HuH-7.5 (cell line): ENCODE measurements around the gene PANX2.
"Not testable (repeated sequence)": the region's sequence is repeated elsewhere in the genome, so short reads cannot be mapped to it uniquely, and the experiment has no call there.

ENCODE experiments used
- DNase-seq: peaks from one replicate; pipeline ENCODE4 v3.0.0; 2011; ENCODE audit warnings: low spot score

Gene PANX2, protein sequence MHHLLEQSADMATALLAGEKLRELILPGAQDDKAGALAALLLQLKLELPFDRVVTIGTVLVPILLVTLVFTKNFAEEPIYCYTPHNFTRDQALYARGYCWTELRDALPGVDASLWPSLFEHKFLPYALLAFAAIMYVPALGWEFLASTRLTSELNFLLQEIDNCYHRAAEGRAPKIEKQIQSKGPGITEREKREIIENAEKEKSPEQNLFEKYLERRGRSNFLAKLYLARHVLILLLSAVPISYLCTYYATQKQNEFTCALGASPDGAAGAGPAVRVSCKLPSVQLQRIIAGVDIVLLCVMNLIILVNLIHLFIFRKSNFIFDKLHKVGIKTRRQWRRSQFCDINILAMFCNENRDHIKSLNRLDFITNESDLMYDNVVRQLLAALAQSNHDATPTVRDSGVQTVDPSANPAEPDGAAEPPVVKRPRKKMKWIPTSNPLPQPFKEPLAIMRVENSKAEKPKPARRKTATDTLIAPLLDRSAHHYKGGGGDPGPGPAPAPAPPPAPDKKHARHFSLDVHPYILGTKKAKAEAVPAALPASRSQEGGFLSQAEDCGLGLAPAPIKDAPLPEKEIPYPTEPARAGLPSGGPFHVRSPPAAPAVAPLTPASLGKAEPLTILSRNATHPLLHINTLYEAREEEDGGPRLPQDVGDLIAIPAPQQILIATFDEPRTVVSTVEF

DNA sequence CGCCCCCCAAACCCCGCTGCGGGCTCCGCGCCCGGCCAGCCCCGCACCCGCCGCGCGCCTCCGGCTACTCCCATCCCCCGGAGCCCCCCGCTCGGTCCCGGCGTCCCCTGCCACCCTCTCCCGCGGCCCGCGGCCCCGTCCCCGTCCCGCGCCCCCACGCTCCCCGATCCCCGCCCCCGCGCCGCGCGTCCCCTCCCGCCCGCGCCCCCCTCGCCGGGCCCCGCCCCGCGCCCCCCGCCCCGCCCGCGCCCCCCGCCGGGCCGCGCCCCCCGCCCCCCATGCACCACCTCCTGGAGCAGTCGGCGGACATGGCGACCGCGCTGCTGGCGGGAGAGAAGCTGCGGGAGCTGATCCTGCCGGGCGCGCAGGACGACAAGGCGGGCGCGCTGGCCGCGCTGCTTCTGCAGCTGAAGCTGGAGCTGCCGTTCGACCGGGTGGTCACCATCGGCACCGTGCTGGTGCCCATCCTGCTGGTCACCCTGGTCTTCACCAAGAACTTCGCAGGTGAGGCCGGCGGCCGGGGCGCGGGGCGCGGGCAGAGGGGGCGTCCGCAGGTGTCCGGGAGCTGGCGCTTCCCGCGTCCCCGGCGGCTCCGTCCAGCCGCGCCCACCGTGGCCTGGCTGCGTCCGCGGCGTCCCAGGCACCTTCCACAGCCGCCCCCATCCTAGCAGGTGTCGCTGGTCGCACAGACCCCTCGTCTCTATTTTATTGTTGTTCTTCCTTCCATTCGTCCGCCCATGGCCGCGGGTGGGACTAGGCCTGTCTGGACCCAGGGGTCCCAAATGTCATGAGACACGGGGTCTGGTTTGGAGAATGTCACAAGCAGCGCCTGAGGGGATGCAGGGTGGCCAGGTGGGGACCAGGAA is at the start of gene PANX2:
PANX2 (plus strand) TSS at position 279 of the 866 bp plus-strand sequence; CDS start at position 279, 0 bp downstream.
- DNase-seq: no peak

- DNase-seq: no peak
These were observed 49.3 kb upstream of the PANX2 start for GRCh38 chr22:50121202-50121740.

DNA sequence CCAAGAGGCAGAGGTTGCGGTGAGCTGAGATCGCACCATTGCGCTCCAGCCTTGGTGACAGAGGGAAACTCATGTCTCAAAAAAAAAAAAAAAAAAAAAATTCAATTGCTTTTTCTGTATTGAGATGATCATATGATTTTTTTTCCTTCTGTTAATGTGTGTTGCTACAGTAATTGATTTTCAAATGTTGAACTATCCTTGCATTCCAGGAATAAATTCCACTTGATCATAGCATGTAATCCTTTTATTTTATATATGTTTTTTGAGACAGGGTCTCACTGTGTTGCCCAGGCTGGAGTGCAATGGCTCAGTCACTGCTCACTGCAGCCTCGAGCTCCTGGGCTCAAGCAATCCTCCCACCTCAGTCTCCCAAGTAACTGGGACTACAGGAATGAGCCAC is 47.4 kb upstream of the PANX2 start:
- no peak for DNase-seq

DNA sequence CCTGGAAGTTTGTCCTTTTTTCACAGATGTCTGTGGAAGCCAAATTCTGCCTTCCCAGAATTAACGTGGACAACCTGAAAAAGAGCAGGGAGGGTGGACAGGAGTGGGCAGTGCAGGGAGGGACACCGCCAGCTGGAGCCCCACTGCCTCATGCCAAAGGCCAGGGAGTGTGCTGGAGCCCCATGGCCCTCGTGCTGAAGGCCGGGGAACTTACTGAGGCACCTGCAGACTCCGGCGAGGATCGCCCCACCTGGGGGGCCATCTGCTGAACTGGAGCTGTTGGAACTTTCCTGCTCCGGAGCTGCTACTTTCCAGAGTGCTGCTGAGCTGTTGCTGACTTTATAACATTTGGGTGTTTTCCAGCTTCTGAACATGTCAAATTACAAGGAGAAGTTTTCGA is 45.5 kb upstream of the PANX2 start:
- no peak for DNase-seq

GRCh38 chr22:50129121-50129736 is 41.3 kb upstream of the PANX2 start:
- no peak for DNase-seq

GRCh38 chr22:50131894-50132293 is 38.6 kb upstream of the PANX2 start:
- DNase-seq: no peak

GRCh38 chr22:50134481-50134880 is 36.0 kb upstream of the PANX2 start:
- no peak for DNase-seq

GRCh38 chr22:50136581-50137015 is 33.9 kb upstream of the PANX2 start:
- no peak for DNase-seq

DNA sequence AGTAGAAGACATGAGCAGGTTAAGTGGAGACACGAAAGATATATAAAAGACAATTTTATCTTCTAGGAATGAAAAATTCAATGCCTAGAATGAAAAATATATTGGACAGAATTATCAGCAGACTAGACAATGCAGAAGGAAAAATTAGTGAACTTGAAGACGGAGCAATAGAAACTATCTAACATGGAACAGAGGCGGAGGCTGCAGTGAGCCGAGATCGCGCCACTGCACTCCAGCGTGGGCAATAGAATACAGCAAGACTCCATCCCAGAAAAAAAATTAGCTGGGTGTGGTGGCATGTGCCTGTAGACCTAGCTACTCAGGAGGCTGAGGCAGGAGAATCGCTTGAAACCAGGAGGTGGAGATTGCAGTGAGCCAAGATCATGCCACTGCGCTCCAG is 33.3 kb upstream of the PANX2 start:
- not testable (repeated sequence) for DNase-seq

- no peak for DNase-seq
These were observed 32.5 kb upstream of the PANX2 start for GRCh38 chr22:50138041-50138440.

DNA sequence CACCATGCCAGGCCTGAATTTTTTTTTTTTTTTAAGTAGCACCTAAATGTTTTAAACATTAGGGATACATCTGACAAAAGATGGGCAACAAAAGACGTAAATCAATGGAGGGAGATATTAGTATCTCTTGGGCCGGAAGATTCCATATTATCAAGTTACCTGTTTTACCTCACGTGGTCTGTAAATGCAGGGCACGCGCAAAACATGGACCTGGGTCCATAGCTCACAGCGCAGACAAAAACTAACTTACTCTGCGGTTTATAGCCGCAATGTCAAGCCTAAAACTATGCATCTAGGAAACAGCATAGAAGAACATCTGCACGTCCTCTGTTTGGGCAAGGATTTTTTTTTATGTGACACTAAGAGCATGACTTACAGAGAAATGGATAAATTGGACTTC is 31.5 kb upstream of the PANX2 start:
- no peak for DNase-seq

GRCh38 chr22:50139843-50140415 is 30.6 kb upstream of the PANX2 start:
- DNase-seq: no peak

GRCh38 chr22:50140615-50141014 is 29.9 kb upstream of the PANX2 start:
- DNase-seq: no peak

GRCh38 chr22:50141462-50141861 is 29.1 kb upstream of the PANX2 start:
- no peak for DNase-seq

- no peak for DNase-seq
These were observed 28.6 kb upstream of the PANX2 start for GRCh38 chr22:50141891-50142363.

DNA sequence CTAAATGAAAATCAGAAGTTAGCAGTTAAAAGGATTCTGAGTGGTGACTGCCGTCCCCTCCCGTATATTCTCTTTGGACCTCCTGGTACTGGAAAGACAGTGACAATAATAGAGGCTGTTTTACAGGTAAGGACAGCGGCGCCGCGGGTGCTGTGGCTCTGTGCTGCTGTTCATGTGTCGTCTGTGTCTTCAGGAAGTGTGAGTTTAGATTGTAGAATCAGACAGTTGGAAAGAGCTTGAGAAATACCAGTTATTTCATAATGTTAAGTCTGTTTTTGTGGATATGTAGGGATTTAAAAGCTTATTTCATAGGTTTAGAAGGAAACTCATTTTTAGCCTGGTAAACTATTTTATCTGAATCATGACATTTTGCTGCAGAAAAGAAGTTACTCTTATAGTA is 27.4 kb upstream of the PANX2 start:
- DNase-seq: no peak

DNA sequence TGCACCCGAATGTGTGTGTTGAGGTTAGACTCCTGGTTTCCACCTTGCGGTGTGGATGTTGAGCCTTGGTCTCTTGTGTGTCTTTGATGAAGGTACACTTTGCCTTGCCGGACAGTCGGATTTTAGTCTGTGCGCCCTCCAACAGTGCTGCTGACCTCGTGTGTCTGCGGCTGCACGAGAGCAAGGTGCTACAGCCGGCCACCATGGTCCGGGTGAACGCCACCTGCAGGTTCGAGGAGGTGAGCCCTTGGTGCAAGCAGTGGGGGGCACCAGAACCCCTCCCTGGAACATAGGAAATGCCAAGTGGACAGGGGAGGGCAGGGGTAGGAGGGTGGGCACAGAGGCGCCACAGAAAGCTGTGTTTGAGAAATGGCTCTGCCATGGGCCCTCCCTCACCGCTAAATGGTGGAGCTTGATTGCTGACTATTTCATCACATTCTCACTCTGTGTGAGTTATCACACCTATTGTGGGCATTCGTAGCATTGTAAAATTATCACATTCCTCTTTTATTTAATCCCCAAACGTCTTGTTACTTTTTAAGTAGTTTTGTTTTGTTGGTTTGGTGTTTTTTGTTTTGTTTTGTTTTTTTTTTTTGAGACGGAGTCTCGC is 26.4 kb upstream of the PANX2 start:
- DNase-seq: no peak

GRCh38 chr22:50145721-50146438 is 24.7 kb upstream of the PANX2 start:
- no peak for DNase-seq

- peak; percentile 76 for DNase-seq
These were observed 23.9 kb upstream of the PANX2 start for GRCh38 chr22:50146439-50147238.
